ENCODE data around the gene RPTN.

Gene RPTN

GRCh38 chr1:152110365-152110859 is 48.6 kb downstream of the RPTN start:
- FAIRE-seq, result no peak

- no peak for FAIRE-seq
These were observed 49.1 kb downstream of the RPTN start for GRCh38 chr1:152109998-152110294.

- no peak for FAIRE-seq
These were observed 49.6 kb downstream of the RPTN start for GRCh38 chr1:152109231-152109997.

DNA sequence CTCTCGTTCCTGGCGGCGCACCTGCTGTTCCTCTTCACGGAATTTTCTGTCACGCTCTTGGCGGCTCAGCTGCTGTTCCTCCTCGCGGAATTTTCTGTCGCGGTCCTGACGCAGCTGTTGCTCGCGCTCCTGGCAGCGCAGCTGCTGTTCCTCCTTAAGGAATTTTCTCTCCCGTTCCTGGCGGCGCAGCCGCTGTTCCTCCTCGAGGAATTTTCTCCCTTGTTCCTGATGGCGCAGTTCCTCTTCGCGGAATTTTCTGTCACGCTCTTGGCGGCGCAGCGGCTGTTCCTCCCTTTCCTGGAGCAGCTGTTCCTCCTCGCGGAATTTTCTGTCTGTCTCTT is 50.2 kb downstream of the RPTN start:
- no peak for FAIRE-seq

DNA sequence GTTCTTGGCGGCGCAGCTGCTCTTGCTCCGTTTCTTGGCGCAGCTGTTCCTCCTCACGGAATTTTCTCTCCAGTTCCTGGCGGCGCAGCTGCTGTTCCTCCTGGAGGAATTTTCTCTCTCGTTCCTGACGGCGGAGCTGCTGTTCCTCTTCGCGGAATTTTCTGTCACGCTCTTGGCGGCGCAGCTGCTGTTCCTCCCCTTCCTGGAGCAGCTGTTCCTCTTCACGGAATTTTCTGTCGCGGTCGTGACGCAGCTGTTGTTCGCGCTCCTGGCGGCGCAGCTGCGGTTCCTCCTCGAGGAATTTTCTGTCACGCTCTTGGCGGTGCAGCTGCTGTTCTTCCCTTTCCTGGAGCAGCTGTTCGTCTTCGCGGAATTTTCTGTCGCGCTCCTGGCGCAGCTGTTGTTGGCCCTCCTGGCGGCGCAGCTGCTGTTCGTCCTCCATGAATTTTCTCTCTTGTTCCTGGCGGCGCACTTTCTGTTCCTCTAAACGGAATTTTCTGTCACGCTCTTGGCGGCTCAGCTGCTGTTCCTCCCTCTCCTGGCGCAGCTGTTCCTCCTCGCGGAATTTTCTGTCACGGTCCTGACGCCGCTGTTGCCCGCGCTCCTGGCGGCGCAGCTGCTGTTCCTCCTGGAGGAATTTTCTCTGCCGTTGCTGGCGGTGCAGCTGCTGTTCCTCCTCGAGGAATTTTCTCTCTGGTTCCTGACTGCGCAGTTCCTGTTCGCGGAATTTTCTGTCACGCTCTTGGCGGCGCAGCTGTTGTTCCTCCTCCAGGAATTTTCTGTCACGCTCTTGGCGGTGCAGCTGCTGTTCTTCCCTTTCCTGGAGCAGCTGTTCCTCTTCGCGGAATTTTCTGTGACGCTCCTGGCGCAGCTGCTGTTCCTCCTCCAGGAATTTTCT is 50.8 kb downstream of the RPTN start:
- FAIRE-seq, result no peak

DNA sequence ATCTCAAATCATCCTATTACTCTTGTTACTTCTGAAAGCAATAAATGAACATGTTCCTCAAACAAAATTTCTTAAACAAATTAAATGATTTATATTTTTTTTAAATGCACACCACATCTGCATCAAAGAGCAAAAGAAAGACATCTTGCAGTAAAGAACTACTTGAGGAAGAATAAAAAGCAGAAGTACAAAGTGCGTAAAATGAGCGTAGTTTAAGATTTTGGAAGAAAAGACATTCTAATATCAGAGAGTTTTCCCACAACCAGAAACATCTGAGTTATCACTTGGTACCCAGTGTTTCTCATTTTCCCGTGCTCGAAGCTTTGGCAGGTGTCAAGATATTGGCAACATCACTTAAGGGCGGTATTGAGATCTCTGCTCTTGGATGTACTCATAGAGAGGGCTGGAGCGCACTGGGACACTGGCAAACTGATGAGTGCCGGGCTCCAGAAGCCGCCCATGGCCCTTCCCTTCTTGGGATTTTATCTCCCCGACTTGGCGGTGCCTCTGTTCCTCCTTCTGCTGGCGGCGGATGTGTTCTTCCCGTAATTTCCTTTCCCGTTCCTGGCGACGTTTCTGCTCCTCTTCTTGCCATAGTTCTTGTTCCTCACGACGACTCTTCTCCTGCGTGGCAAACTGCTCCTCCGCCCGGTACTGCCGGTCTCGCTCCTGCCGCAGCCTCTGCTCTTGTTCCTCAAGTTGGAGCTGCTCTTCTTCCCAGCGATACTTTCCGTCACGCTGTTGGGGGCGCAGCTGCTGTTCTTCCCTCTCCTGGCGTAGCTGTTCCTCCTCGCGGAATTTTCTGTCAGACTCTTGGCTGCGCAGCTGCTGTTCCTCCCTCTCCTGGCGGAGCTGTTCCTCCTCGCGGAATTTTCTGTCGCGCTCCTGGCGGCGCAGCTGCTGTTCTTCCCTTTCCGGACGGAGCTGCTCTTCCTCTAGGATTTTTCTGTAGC is 51.7 kb downstream of the RPTN start:
- no peak for FAIRE-seq

GRCh38 chr1:152104854-152105253 is 54.2 kb downstream of the RPTN start:
- FAIRE-seq, result no peak
